Measurements from ENCODE around the gene NDUFS1. TPM values are rescaled to one million over a fixed set of nuclear protein-coding genes. Genes with fewer than 3 reads are reported as not detected.
A peak's percentile ranks its signal among the peaks of the same experiment; 100 is the strongest.

NDUFS1 gene
- total RNA-seq, 1 experiment from 2014 or later: 102 TPM

DNA sequence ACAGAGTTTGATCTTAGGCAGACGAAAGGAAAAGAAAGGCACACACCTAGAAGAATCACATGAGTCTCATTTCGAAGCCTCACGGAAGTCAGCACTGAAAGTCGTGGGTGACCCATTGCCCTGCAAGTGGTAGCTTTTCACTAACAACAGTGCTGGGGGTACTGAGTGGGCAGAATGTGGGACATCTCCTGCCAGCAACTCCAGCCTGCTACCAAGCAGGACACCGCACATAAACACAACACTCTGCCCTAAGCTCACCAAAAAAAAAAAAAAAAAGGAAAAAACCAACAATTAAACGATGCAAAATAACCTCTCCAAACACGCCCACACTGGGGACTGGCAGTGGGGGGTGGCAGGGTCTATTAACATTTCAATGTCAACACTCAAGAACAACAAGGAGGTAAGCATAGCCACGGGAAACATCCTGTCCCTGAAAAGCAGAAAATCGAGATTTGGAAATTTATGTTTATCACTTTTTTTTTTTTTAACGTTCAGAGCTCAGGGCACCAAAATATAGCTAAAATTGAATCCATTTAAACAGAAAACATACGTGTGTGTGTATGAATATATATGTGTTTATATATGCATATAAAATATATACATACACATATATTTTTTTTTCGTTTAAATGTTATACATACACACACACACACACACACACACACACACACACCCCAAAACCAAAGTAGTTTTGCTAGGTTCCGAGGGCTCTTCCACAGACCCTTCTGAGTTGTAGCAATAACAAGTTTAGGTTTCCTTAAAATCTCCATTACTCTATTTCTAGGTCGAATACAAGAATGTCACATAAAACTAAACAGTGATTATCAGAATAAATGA is 75.4 kb downstream of the NDUFS1 start:
- Histone ChIP-seq H2AK5ac (ENCODE audit: insufficient read length, low read length) (no peak overlapping the region), H3K79me2 (ENCODE audit: insufficient read depth, low read length) (peaks cover 19% of the 10 kb centered on the region; the same call in 1 of the 2 replicates), H2AFZ (ENCODE audit: low read length) (no peak overlapping the region), H3T11ph (ENCODE audit: low read length) (no peak overlapping the region), H3K56ac (ENCODE audit: insufficient read length, low read depth, low read length) (no peak overlapping the region), H3K4ac (ENCODE audit: low read depth, low read length) (no peak overlapping the region), H3K4me1 (ENCODE audit: insufficient read depth, low read length) (peaks cover 14% of the 10 kb centered on the region; the same call in 1 of the 2 replicates), H2BK20ac (ENCODE audit: low read depth, low read length, poor library complexity, severe bottlenecking) (no peak overlapping the region), H4K20me1 (ENCODE audit: control insufficient read depth, insufficient read depth, insufficient read length) (no peaks in the 10 kb centered on the region), H4K5ac (ENCODE audit: insufficient read length, low read depth, low read length) (no peak overlapping the region), H3K23me2 (ENCODE audit: insufficient read length, low read depth, low read length, poor library complexity, severe bottlenecking) (peaks cover 2% of the 10 kb centered on the region), H3K79me1 (ENCODE audit: insufficient read depth, low read depth, low read length, poor library complexity, severe bottlenecking) (no peaks in the 10 kb centered on the region), H3K23ac (ENCODE audit: insufficient read length, low read depth, low read length) (no peak overlapping the region), H3K27ac (ENCODE audit: insufficient read length, low read depth, low read length) (peak overlapping the region; percentile 98), H2BK5ac (ENCODE audit: insufficient read length, low read length) (peak overlapping the region; percentile 58), H3K14ac (ENCODE audit: insufficient read depth, low read length) (peak overlapping the region; percentile 42), H3K9ac (ENCODE audit: extremely low read depth, insufficient read length, low read length) (peak overlapping the region; percentile 94), H3K4me2 (ENCODE audit: insufficient read depth, insufficient read length, low read length) (peak overlapping the region; percentile 91), H2BK12ac (ENCODE audit: insufficient read length, low read depth, low read length) (no peak overlapping the region), H3K18ac (ENCODE audit: insufficient read length, low read depth, low read length) (no peak overlapping the region), H4K91ac (ENCODE audit: insufficient read length, low read depth, low read length) (no peak overlapping the region), H3K27me3 (ENCODE audit: insufficient read depth, low read length) (no peaks in the 10 kb centered on the region), H2BK120ac (ENCODE audit: low read depth, low read length, poor library complexity, severe bottlenecking) (no peak overlapping the region), H3K9me3 (ENCODE audit: control insufficient read depth, low read depth, low read length) (no peaks in the 10 kb centered on the region), H4K8ac (replicated peaks; ENCODE audit: insufficient read length, low read depth, low read length) (no peak overlapping the region), H2BK15ac (ENCODE audit: low read depth, low read length) (no peak overlapping the region)
- Mint-ChIP-seq H3K4me3 (peak overlapping the region; percentile 94 to 96), H3K4me1 (peaks cover 32 to 50% of the 10 kb centered on the region in 2 experiments), H3K27ac (peak overlapping the region; percentile 98 to 100 (median 100)), H3K27me3 (ENCODE audit: low read depth) (no peaks in the 10 kb centered on the region), H3K9me3 (no peaks in the 10 kb centered on the region), H3K36me3 (ENCODE audit: insufficient read depth in 1 of 3, low read depth in 3 of 3) (peaks cover 4 to 20% (median 11%) of the 10 kb centered on the region in 3 experiments; a peak in 6 of 7 replicates)
- peak; percentile 86 for DNase-seq
- no peak for TF ChIP-seq CTCF (conservative IDR thresholded peaks at IDR 0.05)
- WGBS (ENCODE audit: extremely low coverage, insufficient read length, low lambda C conversion rate): no CpG with 5 or more reads among the region's 14 CpGs
